Tibial artery (tissue), 4 donors: ENCODE measurements around the gene PSMD9.

Source experiments
- DNase-seq, 2 donors: peaks; one replicate each; pipeline ENCODE4 v3.0.0-alpha.2; 2019
- H3K27ac ChIP-seq, 2 donors: fragments of 200-600 bp; sonication (generic) in 1 of 2; 1 replicate in 1 of 2; 2 replicates in 1 of 2; pipeline ENCODE4 v1.5.1; 2018 to 2019; ENCODE audit warnings: mild to moderate bottlenecking in 1 of 2
- H3K27me3 ChIP-seq, 2 donors: fragments of 200-600 bp; sonication (generic) in 1 of 2; one replicate each; pipeline versions ENCODE4 v1.5.1 to v1.6.0; 2016 to 2019
- H3K36me3 ChIP-seq, 3 donors: fragments of 200-600 bp; sonication (generic) in 2 of 3; one replicate each; pipeline ENCODE4 v1.5.1; 2016 to 2019; ENCODE audit warnings: mild to moderate bottlenecking in 2 of 3
- H3K4me1 ChIP-seq, 4 donors: fragments of 200-600 bp; sonication (generic) in 2 of 4; 1 replicate in 3 of 4; 2 replicates in 1 of 4; pipeline ENCODE4 v1.5.1; 2016 to 2019
- H3K4me3 ChIP-seq, 2 donors: fragments of 200-600 bp; sonication (generic) in 1 of 2; 1 replicate in 1 of 2; 2 replicates in 1 of 2; pipeline ENCODE4 v1.5.1; 2018 to 2019; ENCODE audit warnings: mild to moderate bottlenecking in 2 of 2
- H3K9me3 ChIP-seq, 3 donors: fragments of 200-600 bp; sonication (generic) in 1 of 3; one replicate each; pipeline ENCODE4 v1.5.1; 2016 to 2019
- CTCF ChIP-seq, 2 experiments: fragments of 200-600 bp in 1 of 2; fragments of 450-650 bp in 1 of 2; IDR thresholded peaks; one replicate each; pipeline ENCODE4 v1.5.1; 2017 to 2019; ENCODE audit warnings: antibody characterized with exemption in 2 of 2, mild to moderate bottlenecking in 1 of 2, moderate library complexity in 1 of 2
- intact Hi-C: fragments of 100-400 bp; cut with DNase I; formaldehyde crosslinking; loops from one replicate; pipeline ENCODE4 v1.15.0; 2023; ENCODE audit warnings: low total_unique reads

The PSMD9 gene

GRCh38 chr12:121888478-121889273, at the start of gene PSMD9:
TSS of gene PSMD9 (plus strand) at chr12:121888790. CDS start at chr12:121888857, 67 bp downstream.
- peaks cover 0 to 41% (median 20%) of the 10 kb centered on the region in 4 donors for H3K4me1 ChIP-seq
- DNase-seq, result peak; percentile 96 to 98
- peak within 1 kb of the TSS; percentile 85 to 86 for H3K4me3 ChIP-seq
- H3K27me3 ChIP-seq, result no peaks in the 10 kb centered on the region
- H3K27ac ChIP-seq, result peak within 1 kb of the TSS; percentile 93 to 96
- H3K36me3 ChIP-seq, result peaks cover 0 to 10% (median 0%) of the 10 kb centered on the region in 3 donors
- peak; percentile 66 to 75 for TF ChIP-seq CTCF (IDR thresholded peaks at IDR 0.05)
- H3K9me3 ChIP-seq, result no peaks in the 10 kb centered on the region
- intact Hi-C loops, result loop anchor here (5.0 kb wide), 2 partner anchors 76 to 96 kb away; partner anchors contain the start of gene RHOF

GRCh38 chr12:121839106-121839992, 49.2 kb upstream of the PSMD9 start:
- peak overlapping the region; percentile 57 to 66 for H3K4me3 ChIP-seq
- no peaks in the 10 kb centered on the region for H3K9me3 ChIP-seq
- H3K27ac ChIP-seq, result peak overlapping the region; percentile 66 to 69
- no peaks in the 10 kb centered on the region for H3K36me3 ChIP-seq
- H3K27me3 ChIP-seq, result no peaks in the 10 kb centered on the region
- TF ChIP-seq CTCF (IDR thresholded peaks at IDR 0.05), result peak; percentile 45 to 65
- intact Hi-C loops, result no loop called here
- DNase-seq, result peak; percentile 100
- peaks cover 0 to 13% (median 7%) of the 10 kb centered on the region in 4 donors for H3K4me1 ChIP-seq

- intact Hi-C loops, result no loop called here
- peak overlapping the region; percentile 66 to 69 for H3K27ac ChIP-seq
- DNase-seq, result no peak
- H3K4me3 ChIP-seq, result peak overlapping the region; percentile 57 to 66
- TF ChIP-seq CTCF (IDR thresholded peaks at IDR 0.05), result no peak
- H3K36me3 ChIP-seq, result no peaks in the 10 kb centered on the region
- H3K9me3 ChIP-seq, result no peaks in the 10 kb centered on the region
- peaks cover 0 to 13% (median 7%) of the 10 kb centered on the region in 4 donors for H3K4me1 ChIP-seq
- H3K27me3 ChIP-seq, result no peaks in the 10 kb centered on the region
These were observed 48.4 kb upstream of the PSMD9 start for GRCh38 chr12:121839993-121840761.

- Histone ChIP-seq H3K27ac (no peak overlapping the region), H3K4me1 (peaks cover 0 to 13% (median 7%) of the 10 kb centered on the region in 4 donors), H3K4me3 (no peak overlapping the region), H3K9me3 (no peaks in the 10 kb centered on the region), H3K27me3 (no peaks in the 10 kb centered on the region), H3K36me3 (no peaks in the 10 kb centered on the region)
- TF ChIP-seq CTCF (IDR thresholded peaks at IDR 0.05), result no peak
- DNase-seq, result no peak
- intact Hi-C loops, result no loop called here
These were observed 45.2 kb upstream of the PSMD9 start for GRCh38 chr12:121843236-121843982.
